IPS-18a (cell line): ENCODE results near the gene ZNF827.

Source experiments
- H3K27ac ChIP-seq: one replicate; pipeline ENCODE4 v1.5.1; 2013; ENCODE audit warnings: low read length
- H3K27me3 ChIP-seq: one replicate; pipeline ENCODE4 v1.6.1; 2013; ENCODE audit warnings: mild to moderate bottlenecking, low read length; ENCODE audit not compliant: control insufficient read depth, insufficient read depth
- H3K36me3 ChIP-seq: one replicate; pipeline ENCODE4 v1.6.1; 2013; ENCODE audit warnings: low read depth, low read length; ENCODE audit not compliant: control insufficient read depth
- H3K4me1 ChIP-seq: one replicate; pipeline ENCODE4 v1.6.1; 2013; ENCODE audit warnings: low read depth, low read length; ENCODE audit not compliant: control insufficient read depth
- H3K4me3 ChIP-seq: one replicate; pipeline ENCODE4 v1.5.1; 2013; ENCODE audit warnings: low read length
- H3K9ac ChIP-seq: one replicate; pipeline ENCODE4 v1.6.1; 2013; ENCODE audit warnings: mild to moderate bottlenecking, low read length, moderate library complexity
- H3K9me3 ChIP-seq: one replicate; pipeline ENCODE4 v1.6.1; 2013; ENCODE audit warnings: low read depth, low read length; ENCODE audit not compliant: control insufficient read depth

Gene ZNF827

GRCh38 chr4:145938618-145939440 lies at the start of gene ZNF827:
Gene ZNF827 (minus strand): TSS chr4:145938823. CDS start chr4:145938407, 416 bp downstream.
- Histone ChIP-seq H3K36me3 (no peaks in the 10 kb centered on the region), H3K4me3 (peak within 1 kb of the TSS; percentile 93), H3K27me3 (no peaks in the 10 kb centered on the region), H3K9me3 (no peaks in the 10 kb centered on the region), H3K9ac (peak within 1 kb of the TSS; percentile 91), H3K27ac (peak within 1 kb of the TSS; percentile 96), H3K4me1 (peaks cover 26% of the 10 kb centered on the region)

GRCh38 chr4:145984563-145984962 lies 45.9 kb upstream of the ZNF827 start:
- Histone ChIP-seq H3K27ac (no peak overlapping the region), H3K4me1 (no peaks in the 10 kb centered on the region), H3K9ac (no peak overlapping the region), H3K9me3 (no peaks in the 10 kb centered on the region), H3K27me3 (no peaks in the 10 kb centered on the region), H3K4me3 (no peak overlapping the region), H3K36me3 (no peaks in the 10 kb centered on the region)

- Histone ChIP-seq H3K36me3 (no peaks in the 10 kb centered on the region), H3K27ac (no peak overlapping the region), H3K9me3 (no peaks in the 10 kb centered on the region), H3K9ac (no peak overlapping the region), H3K27me3 (no peaks in the 10 kb centered on the region), H3K4me1 (no peaks in the 10 kb centered on the region), H3K4me3 (no peak overlapping the region)
These were observed 44.2 kb upstream of the ZNF827 start for GRCh38 chr4:145982791-145983190.

- H3K9ac ChIP-seq, result no peak overlapping the region
- H3K36me3 ChIP-seq, result no peaks in the 10 kb centered on the region
- H3K4me1 ChIP-seq, result no peaks in the 10 kb centered on the region
- no peak overlapping the region for H3K27ac ChIP-seq
- no peaks in the 10 kb centered on the region for H3K9me3 ChIP-seq
- no peak overlapping the region for H3K4me3 ChIP-seq
- no peaks in the 10 kb centered on the region for H3K27me3 ChIP-seq
These were observed 40.5 kb upstream of the ZNF827 start for GRCh38 chr4:145979160-145979559.

GRCh38 chr4:145976680-145977079 lies 38.1 kb upstream of the ZNF827 start:
- Histone ChIP-seq H3K9ac (no peak overlapping the region), H3K4me3 (no peak overlapping the region), H3K4me1 (no peaks in the 10 kb centered on the region), H3K9me3 (no peaks in the 10 kb centered on the region), H3K27ac (no peak overlapping the region), H3K36me3 (no peaks in the 10 kb centered on the region), H3K27me3 (no peaks in the 10 kb centered on the region)

- Histone ChIP-seq H3K4me3 (no peak overlapping the region), H3K9me3 (no peaks in the 10 kb centered on the region), H3K36me3 (no peaks in the 10 kb centered on the region), H3K9ac (no peak overlapping the region), H3K27me3 (no peaks in the 10 kb centered on the region), H3K27ac (no peak overlapping the region), H3K4me1 (no peaks in the 10 kb centered on the region)
These were observed 21.4 kb upstream of the ZNF827 start for GRCh38 chr4:145960012-145960411.

GRCh38 chr4:145957302-145957701 lies 18.7 kb upstream of the ZNF827 start:
- no peaks in the 10 kb centered on the region for H3K4me1 ChIP-seq
- H3K9me3 ChIP-seq, result no peaks in the 10 kb centered on the region
- no peak overlapping the region for H3K4me3 ChIP-seq
- H3K9ac ChIP-seq, result no peak overlapping the region
- H3K27me3 ChIP-seq, result no peaks in the 10 kb centered on the region
- no peaks in the 10 kb centered on the region for H3K36me3 ChIP-seq
- no peak overlapping the region for H3K27ac ChIP-seq

GRCh38 chr4:145956288-145956890 lies 17.8 kb upstream of the ZNF827 start:
- Histone ChIP-seq H3K4me1 (no peaks in the 10 kb centered on the region), H3K27me3 (no peaks in the 10 kb centered on the region), H3K4me3 (no peak overlapping the region), H3K27ac (no peak overlapping the region), H3K9ac (no peak overlapping the region), H3K9me3 (no peaks in the 10 kb centered on the region), H3K36me3 (no peaks in the 10 kb centered on the region)

- Histone ChIP-seq H3K4me3 (no peak overlapping the region), H3K36me3 (no peaks in the 10 kb centered on the region), H3K27me3 (no peaks in the 10 kb centered on the region), H3K9me3 (no peaks in the 10 kb centered on the region), H3K27ac (no peak overlapping the region), H3K9ac (no peak overlapping the region), H3K4me1 (no peaks in the 10 kb centered on the region)
These were observed 16.3 kb upstream of the ZNF827 start for GRCh38 chr4:145954924-145955339.

- H3K27ac ChIP-seq, result no peak overlapping the region
- no peaks in the 10 kb centered on the region for H3K27me3 ChIP-seq
- no peaks in the 10 kb centered on the region for H3K36me3 ChIP-seq
- no peaks in the 10 kb centered on the region for H3K9me3 ChIP-seq
- no peak overlapping the region for H3K9ac ChIP-seq
- no peaks in the 10 kb centered on the region for H3K4me1 ChIP-seq
- no peak overlapping the region for H3K4me3 ChIP-seq
These were observed 13.3 kb upstream of the ZNF827 start for GRCh38 chr4:145951931-145952330.

GRCh38 chr4:145945431-145946155 lies 7.0 kb upstream of the ZNF827 start:
- Histone ChIP-seq H3K27me3 (no peaks in the 10 kb centered on the region), H3K36me3 (no peaks in the 10 kb centered on the region), H3K27ac (no peak overlapping the region), H3K4me3 (no peak overlapping the region), H3K9me3 (no peaks in the 10 kb centered on the region), H3K9ac (no peak overlapping the region), H3K4me1 (no peaks in the 10 kb centered on the region)
